Measurements from ENCODE around the gene ERFL.

Gene ERFL

GRCh38 chr19:41928221-41928683 lies at the start of gene ERFL:
Gene ERFL (minus strand): TSS chr19:41928449. CDS start chr19:41912919, 15,530 bp downstream.
- DNase-seq (ENCODE audit: low read depth in 2 of 2) = no peak

- no peak for DNase-seq (ENCODE audit: low read depth in 2 of 2)
Observed at GRCh38 chr19:41977916-41978315, 49.7 kb upstream of the ERFL start.

- DNase-seq (ENCODE audit: low read depth in 2 of 2) = no peak
Observed at GRCh38 chr19:41974652-41975051, 46.4 kb upstream of the ERFL start.

GRCh38 chr19:41971363-41971762 lies 43.1 kb upstream of the ERFL start:
- no peak for DNase-seq (ENCODE audit: low read depth in 2 of 2)

GRCh38 chr19:41969772-41970458 lies 41.7 kb upstream of the ERFL start:
- no peak for DNase-seq (ENCODE audit: low read depth in 2 of 2)

GRCh38 chr19:41968751-41969595 lies 40.7 kb upstream of the ERFL start:
- DNase-seq (ENCODE audit: low read depth in 2 of 2) = no peak

GRCh38 chr19:41967054-41967783 lies 39.0 kb upstream of the ERFL start:
- no peak for DNase-seq (ENCODE audit: low read depth in 2 of 2)

GRCh38 chr19:41965106-41965505 lies 36.9 kb upstream of the ERFL start:
- DNase-seq (ENCODE audit: low read depth in 2 of 2) = no peak

- no peak for DNase-seq (ENCODE audit: low read depth in 2 of 2)
Observed at GRCh38 chr19:41960973-41961372, 32.7 kb upstream of the ERFL start.

- peak; percentile 78 to 86 for DNase-seq (ENCODE audit: low read depth in 2 of 2)
Observed at GRCh38 chr19:41959056-41960053, 31.1 kb upstream of the ERFL start, which contains the start of gene RABAC1. Gene RABAC1 (minus strand): TSS chr19:41959321. CDS start chr19:41959292, 29 bp downstream.

GRCh38 chr19:41958367-41959055 lies 30.3 kb upstream of the ERFL start:
- DNase-seq (ENCODE audit: low read depth in 2 of 2) = peak; percentile 63 to 86

- DNase-seq (ENCODE audit: low read depth in 2 of 2) = no peak
Observed at GRCh38 chr19:41957838-41958366, 29.7 kb upstream of the ERFL start.

- DNase-seq (ENCODE audit: low read depth in 2 of 2) = no peak
Observed at GRCh38 chr19:41957161-41957837, 29.1 kb upstream of the ERFL start.

- no peak for DNase-seq (ENCODE audit: low read depth in 2 of 2)
Observed at GRCh38 chr19:41956621-41957020, 28.4 kb upstream of the ERFL start.

GRCh38 chr19:41955521-41955920 lies 27.3 kb upstream of the ERFL start:
- DNase-seq (ENCODE audit: low read depth in 2 of 2) = no peak

GRCh38 chr19:41951686-41952172 lies 23.5 kb upstream of the ERFL start:
- DNase-seq (ENCODE audit: low read depth in 2 of 2) = peak; percentile 71 to 92

GRCh38 chr19:41947091-41947490 lies 18.8 kb upstream of the ERFL start:
- DNase-seq (ENCODE audit: low read depth in 2 of 2) = no peak

GRCh38 chr19:41945135-41945766 lies 17.0 kb upstream of the ERFL start:
- peak; percentile 76 to 81 for DNase-seq (ENCODE audit: low read depth in 2 of 2)

- DNase-seq (ENCODE audit: low read depth in 2 of 2) = no peak
Observed at GRCh38 chr19:41944336-41944735, 16.1 kb upstream of the ERFL start.
